GM12892 (cell line): ENCODE measurements around the gene ITK.

Source experiments
- POLR2A ChIP-seq: IDR thresholded peaks from 2 replicates; pipeline ENCODE4 v1.6.1; 2011; ENCODE audit warnings: low read depth, low read length, control low read depth
- POLR2AphosphoS5 ChIP-seq: IDR thresholded peaks from 2 replicates; pipeline ENCODE4 v1.6.1; 2011; ENCODE audit warnings: low read depth, low read length, control low read depth

DNA sequence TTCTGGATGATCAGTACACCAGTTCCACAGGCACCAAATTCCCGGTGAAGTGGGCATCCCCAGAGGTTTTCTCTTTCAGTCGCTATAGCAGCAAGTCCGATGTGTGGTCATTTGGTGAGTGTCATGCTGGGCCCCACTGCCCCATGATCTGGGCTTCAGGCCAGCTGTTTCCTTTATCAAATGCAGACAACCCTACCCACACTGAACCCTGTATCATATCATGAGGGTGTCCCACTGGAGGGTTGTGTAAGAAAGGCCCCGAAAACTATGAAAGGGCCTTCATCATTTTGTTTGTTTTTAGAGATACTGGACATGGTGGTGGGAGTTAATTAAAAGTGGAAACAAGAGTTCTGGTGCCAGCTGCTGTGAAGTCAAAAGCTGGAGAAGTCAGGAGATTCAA, 65.2 kb downstream of the ITK start:
- TF ChIP-seq POLR2A (no peak), POLR2AphosphoS5 (no peak)
